22Rv1 (cell line): ENCODE results near the gene MTCL1.

Experiments used
- ZFX ChIP-seq: fragments of 450-650 bp; IDR thresholded peaks from 2 replicates; pipeline ENCODE4 v1.6.1; 2017; ENCODE audit warnings: antibody characterized with exemption, borderline replicate concordance
- TF ChIP-seq, protein P1 (sequence below): fragments of 450-650 bp; IDR thresholded peaks from 2 replicates; pipeline ENCODE4 v1.5.1; 2017; ENCODE audit warnings: mild to moderate bottlenecking

DNA sequence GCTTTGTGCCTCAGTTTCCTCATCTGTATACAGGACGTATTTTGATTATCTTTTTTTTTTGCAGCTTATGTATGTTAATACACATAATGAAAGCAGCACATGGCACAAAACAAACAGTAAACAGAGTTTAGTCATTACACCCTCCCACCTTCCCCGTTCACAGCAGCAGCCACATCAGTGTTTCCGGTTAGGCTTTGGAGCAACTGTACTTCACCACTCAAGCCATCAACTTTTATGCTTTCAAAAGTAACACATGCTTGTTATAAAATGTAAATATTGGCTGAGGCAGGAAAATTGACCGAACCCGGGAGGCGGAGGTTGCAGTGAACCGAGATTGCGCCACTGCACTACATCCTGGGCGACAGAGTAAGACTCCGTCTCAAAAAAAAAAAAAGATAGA is 117.3 kb downstream of the MTCL1 start:
- TF ChIP-seq, protein P1, sequence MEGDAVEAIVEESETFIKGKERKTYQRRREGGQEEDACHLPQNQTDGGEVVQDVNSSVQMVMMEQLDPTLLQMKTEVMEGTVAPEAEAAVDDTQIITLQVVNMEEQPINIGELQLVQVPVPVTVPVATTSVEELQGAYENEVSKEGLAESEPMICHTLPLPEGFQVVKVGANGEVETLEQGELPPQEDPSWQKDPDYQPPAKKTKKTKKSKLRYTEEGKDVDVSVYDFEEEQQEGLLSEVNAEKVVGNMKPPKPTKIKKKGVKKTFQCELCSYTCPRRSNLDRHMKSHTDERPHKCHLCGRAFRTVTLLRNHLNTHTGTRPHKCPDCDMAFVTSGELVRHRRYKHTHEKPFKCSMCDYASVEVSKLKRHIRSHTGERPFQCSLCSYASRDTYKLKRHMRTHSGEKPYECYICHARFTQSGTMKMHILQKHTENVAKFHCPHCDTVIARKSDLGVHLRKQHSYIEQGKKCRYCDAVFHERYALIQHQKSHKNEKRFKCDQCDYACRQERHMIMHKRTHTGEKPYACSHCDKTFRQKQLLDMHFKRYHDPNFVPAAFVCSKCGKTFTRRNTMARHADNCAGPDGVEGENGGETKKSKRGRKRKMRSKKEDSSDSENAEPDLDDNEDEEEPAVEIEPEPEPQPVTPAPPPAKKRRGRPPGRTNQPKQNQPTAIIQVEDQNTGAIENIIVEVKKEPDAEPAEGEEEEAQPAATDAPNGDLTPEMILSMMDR: no peak
- no peak for TF ChIP-seq ZFX
